SK-N-SH (cell line): Measurements from ENCODE around the gene PIGL. TPM values are rescaled to one million over a fixed set of nuclear protein-coding genes. Genes with fewer than 3 reads are reported as not detected.

Experiments used
- CTCF ChIA-PET: fragments of 300-600, 350-600 bp; formaldehyde crosslinking; extraction: SDS; loops from one replicate; lab custom pipeline; 2021; lab: Yijun Ruan, JAX
- POLR2A ChIA-PET: fragments of 350-600 bp; sonication (Branson Sonifier 250); formaldehyde crosslinking; extraction: SDS; loops from one replicate; lab custom pipeline; 2020; ENCODE audit warnings: antibody characterized with exemption, inconsistent platforms; lab: Yijun Ruan, JAX
- DNase-seq: peaks from one replicate; pipeline ENCODE4 v3.0.0; 2012
- H2AFZ ChIP-seq: fragments of 200-600 bp; sonication (generic); 2 replicates; pipeline ENCODE4 v1.8.1; 2016; ENCODE audit warnings: antibody characterized with exemption, mild to moderate bottlenecking, low read depth
- H3F3A ChIP-seq: fragments of 200-600 bp; sonication (generic); replicated peaks from 2 replicates; pipeline ENCODE3; 2016; ENCODE audit warnings: antibody characterized with exemption, mild to moderate bottlenecking; ENCODE audit not compliant: insufficient read depth
- H3K27ac ChIP-seq, 2 experiments: fragments of 200-500 bp in 1 of 2; fragments of 200-600 bp in 1 of 2; sonication (Bioruptor generic) in 1 of 2; sonication (generic), shearing (Covaris generic) in 1 of 2; 2 replicates each; pipeline versions ENCODE4 v1.5.1 to v1.6.1; 2014 to 2016; ENCODE audit warnings: low read depth in 2 of 2, inconsistent platforms in 1 of 2, low read length in 1 of 2, mild to moderate bottlenecking in 1 of 2, mixed read lengths in 1 of 2
- H3K27me3 ChIP-seq: fragments of 200-600 bp; sonication (generic), shearing (Covaris generic); 2 replicates; pipeline ENCODE4 v1.6.1; 2016; ENCODE audit warnings: mixed run types; ENCODE audit not compliant: insufficient read depth
- H3K36me3 ChIP-seq, 2 experiments: fragments of 200-500 bp in 1 of 2; fragments of 200-600 bp in 1 of 2; sonication (Bioruptor generic) in 1 of 2; sonication (generic) in 1 of 2; replicated peaks in 1 of 2; 2 replicates each; pipeline versions ENCODE3 to v1.5.1; 2014 to 2016; ENCODE audit warnings: low read length in 1 of 2, mild to moderate bottlenecking in 1 of 2; ENCODE audit not compliant: insufficient read depth in 2 of 2, control insufficient read depth in 1 of 2
- H3K4me1 ChIP-seq, 2 experiments: fragments of 200-500 bp in 1 of 2; fragments of 200-600 bp in 1 of 2; sonication (Bioruptor generic) in 1 of 2; sonication (generic), shearing (Covaris generic) in 1 of 2; 2 replicates each; pipeline versions ENCODE4 v1.5.1 to v1.6.1; 2014 to 2016; ENCODE audit warnings: low read depth in 1 of 2, low read length in 1 of 2, mixed run types in 1 of 2; ENCODE audit not compliant: insufficient read depth in 2 of 2, control insufficient read depth in 1 of 2
- H3K4me2 ChIP-seq: fragments of 200-600 bp; sonication (generic), shearing (Covaris generic); 2 replicates; pipeline ENCODE4 v1.6.1; 2017; ENCODE audit warnings: mixed run types
- H3K4me3 ChIP-seq, 2 experiments: fragments of 200-500 bp in 1 of 2; fragments of 200-600 bp in 1 of 2; sonication (Bioruptor generic) in 1 of 2; sonication (generic), shearing (Covaris generic) in 1 of 2; 2 replicates each; pipeline versions ENCODE4 v1.5.1 to v1.8.1; 2014 to 2016; ENCODE audit warnings: low read depth in 2 of 2, inconsistent platforms in 1 of 2, low read length in 1 of 2, mild to moderate bottlenecking in 1 of 2, mixed read lengths in 1 of 2, moderate library complexity in 1 of 2
- H3K79me2 ChIP-seq: fragments of 200-600 bp; sonication (generic); 2 replicates; pipeline ENCODE4 v1.8.1; 2017; ENCODE audit warnings: mild to moderate bottlenecking; ENCODE audit not compliant: insufficient read depth
- H3K9ac ChIP-seq: fragments of 200-600 bp; sonication (generic); 2 replicates; pipeline ENCODE4 v1.6.1; 2017; ENCODE audit warnings: mixed run types
- H3K9me2 ChIP-seq: fragments of 200-600 bp; sonication (generic); 2 replicates; pipeline ENCODE4 v1.6.1; 2017; ENCODE audit warnings: mixed run types
- H3K9me3 ChIP-seq: fragments of 200-600 bp; sonication (generic); 2 replicates; pipeline ENCODE4 v1.6.1; 2017; ENCODE audit warnings: mixed run types, mild to moderate bottlenecking, moderate library complexity
- H4K20me1 ChIP-seq: fragments of 200-600 bp; sonication (generic); 2 replicates; pipeline ENCODE4 v1.6.1; 2017; ENCODE audit warnings: mild to moderate bottlenecking, mixed run types; ENCODE audit not compliant: insufficient read depth
- EP300 ChIP-seq, 2 experiments: IDR thresholded peaks; 2 replicates each; pipeline versions ENCODE4 v1.4.0 to v1.6.1; 2012; ENCODE audit warnings: borderline replicate concordance in 1 of 2, low read depth in 1 of 2, low read length in 1 of 2
- EZH2phosphoT487 ChIP-seq: fragments of 200-600 bp; sonication (generic); IDR thresholded peaks from 2 replicates; pipeline ENCODE4 v1.6.1; 2017; ENCODE audit warnings: low read depth, mixed run types, mild to moderate bottlenecking, antibody characterized with exemption, moderate library complexity, borderline replicate concordance
- GABPA ChIP-seq: IDR thresholded peaks from 2 replicates; pipeline ENCODE4 v1.4.0; 2012; ENCODE audit warnings: low read depth, mild to moderate bottlenecking
- MXI1 ChIP-seq: IDR thresholded peaks from 2 replicates; pipeline ENCODE4 v1.6.1; 2012; ENCODE audit warnings: mild to moderate bottlenecking, low read depth, low read length, improper control_type of control experiment
- NFIC ChIP-seq: IDR thresholded peaks from 2 replicates; pipeline ENCODE4 v1.4.0; 2012; ENCODE audit warnings: borderline replicate concordance
- RFX5 ChIP-seq: IDR thresholded peaks from 2 replicates; pipeline ENCODE4 v1.6.1; 2012; ENCODE audit warnings: mild to moderate bottlenecking, improper control_type of control experiment, low read length
- TAF1 ChIP-seq: IDR thresholded peaks from 2 replicates; pipeline ENCODE4 v1.6.1; 2012; ENCODE audit warnings: low read depth, mild to moderate bottlenecking, low read length, moderate library complexity, borderline replicate concordance
- TCF12 ChIP-seq: IDR thresholded peaks from 2 replicates; pipeline ENCODE4 v1.4.0; 2012
- TEAD4 ChIP-seq: IDR thresholded peaks from 2 replicates; pipeline ENCODE4 v1.4.0; 2012; ENCODE audit warnings: mild to moderate bottlenecking, borderline replicate concordance; ENCODE audit not compliant: insufficient read depth
- USF1 ChIP-seq: IDR thresholded peaks from 2 replicates; pipeline ENCODE4 v1.4.0; 2012; ENCODE audit warnings: low read depth, borderline replicate concordance
- WGBS: methylation state at CpG from one replicate; pipeline ENCODE4 v1.1.6; 2017; ENCODE audit warnings: low lambda C conversion rate; 5-methylcytosine and 5-hydroxymethylcytosine counted together
- polyA plus RNA-seq, 3 experiments: library from polyadenylated mRNA; depleted of rRNA; stranded (reverse); fragments of >200 nt; gene quantifications; 2 replicates each; pipeline ENCODE4 v1.2.3, GENCODE V29; 2012
- TF ChIP-seq, protein P1 (sequence below): fragments of 200-600 bp; sonication (generic); IDR thresholded peaks from 2 replicates; pipeline ENCODE4 v1.6.1; 2017; ENCODE audit warnings: antibody characterized with exemption, mild to moderate bottlenecking, moderate library complexity
- TF ChIP-seq, protein P2 (sequence below): fragments of 150-350 bp; IDR thresholded peaks from 2 replicates; pipeline ENCODE4 v1.6.1; 2017; ENCODE audit warnings: antibody characterized with exemption, low read length, low read depth, borderline replicate concordance

Gene PIGL
- polyA plus RNA-seq, 1 of the 3 experiments (the other 2 are of a cell fraction) = 34.0 TPM

DNA sequence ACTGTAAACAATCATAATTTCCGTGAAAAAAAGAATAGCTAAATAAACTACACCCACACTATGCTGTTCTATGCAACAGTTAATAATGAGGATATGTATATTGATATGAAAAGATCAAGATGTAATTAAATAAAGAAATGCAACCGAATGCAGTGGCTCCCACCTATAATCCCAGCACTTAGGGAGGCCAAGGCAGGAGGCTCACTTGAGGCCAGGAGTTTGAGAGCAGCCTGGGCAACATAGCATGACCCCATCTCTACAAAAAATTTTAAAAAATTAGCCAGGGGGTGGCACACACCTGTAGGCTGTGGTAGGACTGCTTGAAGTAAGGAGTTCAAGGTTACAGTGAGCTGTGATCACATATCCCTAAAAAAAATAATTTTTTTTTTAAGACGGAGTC is 121.4 kb downstream of the PIGL start (continued):
- TF ChIP-seq, protein P1, sequence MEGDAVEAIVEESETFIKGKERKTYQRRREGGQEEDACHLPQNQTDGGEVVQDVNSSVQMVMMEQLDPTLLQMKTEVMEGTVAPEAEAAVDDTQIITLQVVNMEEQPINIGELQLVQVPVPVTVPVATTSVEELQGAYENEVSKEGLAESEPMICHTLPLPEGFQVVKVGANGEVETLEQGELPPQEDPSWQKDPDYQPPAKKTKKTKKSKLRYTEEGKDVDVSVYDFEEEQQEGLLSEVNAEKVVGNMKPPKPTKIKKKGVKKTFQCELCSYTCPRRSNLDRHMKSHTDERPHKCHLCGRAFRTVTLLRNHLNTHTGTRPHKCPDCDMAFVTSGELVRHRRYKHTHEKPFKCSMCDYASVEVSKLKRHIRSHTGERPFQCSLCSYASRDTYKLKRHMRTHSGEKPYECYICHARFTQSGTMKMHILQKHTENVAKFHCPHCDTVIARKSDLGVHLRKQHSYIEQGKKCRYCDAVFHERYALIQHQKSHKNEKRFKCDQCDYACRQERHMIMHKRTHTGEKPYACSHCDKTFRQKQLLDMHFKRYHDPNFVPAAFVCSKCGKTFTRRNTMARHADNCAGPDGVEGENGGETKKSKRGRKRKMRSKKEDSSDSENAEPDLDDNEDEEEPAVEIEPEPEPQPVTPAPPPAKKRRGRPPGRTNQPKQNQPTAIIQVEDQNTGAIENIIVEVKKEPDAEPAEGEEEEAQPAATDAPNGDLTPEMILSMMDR = no peak

DNA sequence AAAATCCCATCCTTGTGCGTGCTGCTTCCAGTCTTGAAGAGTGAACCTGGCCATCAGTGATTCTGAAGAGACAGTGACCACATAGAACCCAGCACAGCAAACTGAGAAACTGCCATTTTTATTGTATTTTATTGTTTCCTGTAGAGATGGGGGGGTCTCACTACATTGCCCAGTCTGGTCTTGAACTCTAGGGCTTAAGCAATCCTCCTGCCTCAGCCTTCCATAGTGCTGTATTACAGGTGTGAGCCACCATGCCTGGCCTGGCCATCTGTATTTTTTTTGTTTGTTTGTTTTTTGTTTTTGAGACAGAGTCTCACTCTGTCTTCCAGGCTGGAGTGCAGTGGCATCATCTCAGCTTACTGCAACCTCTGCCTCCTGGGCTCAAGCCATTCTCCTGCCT is 122.4 kb downstream of the PIGL start:
- TF ChIP-seq TCF12 (no peak), RFX5 (no peak), TEAD4 (no peak), USF1 (no peak), EZH2phosphoT487 (no peak), TAF1 (no peak), MXI1 (no peak), EP300 (IDR thresholded peaks at IDR 0.05; ENCODE audit: borderline replicate concordance in 1 of 2, low read depth in 1 of 2, low read length in 1 of 2) (no peak), GABPA (no peak), NFIC (no peak)
- TF ChIP-seq, protein P1 = no peak
- TF ChIP-seq, protein P2, sequence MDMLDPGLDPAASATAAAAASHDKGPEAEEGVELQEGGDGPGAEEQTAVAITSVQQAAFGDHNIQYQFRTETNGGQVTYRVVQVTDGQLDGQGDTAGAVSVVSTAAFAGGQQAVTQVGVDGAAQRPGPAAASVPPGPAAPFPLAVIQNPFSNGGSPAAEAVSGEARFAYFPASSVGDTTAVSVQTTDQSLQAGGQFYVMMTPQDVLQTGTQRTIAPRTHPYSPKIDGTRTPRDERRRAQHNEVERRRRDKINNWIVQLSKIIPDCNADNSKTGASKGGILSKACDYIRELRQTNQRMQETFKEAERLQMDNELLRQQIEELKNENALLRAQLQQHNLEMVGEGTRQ = no peak
- DNase-seq = no peak
- no peak overlapping the region for H2AFZ ChIP-seq
- no peaks in the 10 kb centered on the region for H3K9me2 ChIP-seq
- no peaks in the 10 kb centered on the region for H3K79me2 ChIP-seq
- no peak overlapping the region for H3K4me3 ChIP-seq
- H4K20me1 ChIP-seq = no peaks in the 10 kb centered on the region
- ChIA-PET POLR2A (no interaction called here), CTCF (no interaction called here)
- no peaks in the 10 kb centered on the region for H3K27me3 ChIP-seq
- peaks cover 23% of the 10 kb centered on the region for H3F3A ChIP-seq
- no peaks in the 10 kb centered on the region for H3K9me3 ChIP-seq
- no peak overlapping the region for H3K9ac ChIP-seq
- no peak overlapping the region for H3K27ac ChIP-seq
- H3K4me2 ChIP-seq = no peak overlapping the region
- WGBS = 100% methylated on average over 1 of the region's 1 CpG
- H3K36me3 ChIP-seq = peaks cover 4 to 14% of the 10 kb centered on the region in 2 experiments
- no peaks in the 10 kb centered on the region for H3K4me1 ChIP-seq
